Measurements from ENCODE around the gene MAPK4.

DNA sequence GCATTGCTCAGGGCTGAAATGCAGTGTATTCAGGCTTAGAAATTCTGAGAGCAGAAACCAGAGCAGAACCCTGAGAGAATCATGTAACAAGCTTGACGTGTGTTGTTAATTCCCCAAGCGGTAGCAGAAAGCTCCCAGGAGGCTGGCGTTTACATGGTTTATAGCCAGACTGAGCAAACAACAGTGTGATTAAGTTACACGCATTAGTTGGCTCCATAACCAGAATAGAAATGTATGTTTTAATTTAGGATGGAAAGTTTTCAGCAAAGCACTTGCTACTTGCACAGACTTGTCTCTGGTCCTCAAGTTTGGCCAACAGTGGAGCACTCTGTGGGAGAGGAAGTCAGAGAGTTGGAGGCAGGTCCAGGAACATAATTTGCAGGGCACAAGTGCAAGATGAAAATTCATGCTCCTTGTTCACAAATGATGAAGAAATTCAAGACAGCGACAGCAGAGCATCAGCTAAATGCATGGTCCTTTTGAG lies 69.3 kb downstream of the MAPK4 start:
- TF ChIP-seq, protein P1, sequence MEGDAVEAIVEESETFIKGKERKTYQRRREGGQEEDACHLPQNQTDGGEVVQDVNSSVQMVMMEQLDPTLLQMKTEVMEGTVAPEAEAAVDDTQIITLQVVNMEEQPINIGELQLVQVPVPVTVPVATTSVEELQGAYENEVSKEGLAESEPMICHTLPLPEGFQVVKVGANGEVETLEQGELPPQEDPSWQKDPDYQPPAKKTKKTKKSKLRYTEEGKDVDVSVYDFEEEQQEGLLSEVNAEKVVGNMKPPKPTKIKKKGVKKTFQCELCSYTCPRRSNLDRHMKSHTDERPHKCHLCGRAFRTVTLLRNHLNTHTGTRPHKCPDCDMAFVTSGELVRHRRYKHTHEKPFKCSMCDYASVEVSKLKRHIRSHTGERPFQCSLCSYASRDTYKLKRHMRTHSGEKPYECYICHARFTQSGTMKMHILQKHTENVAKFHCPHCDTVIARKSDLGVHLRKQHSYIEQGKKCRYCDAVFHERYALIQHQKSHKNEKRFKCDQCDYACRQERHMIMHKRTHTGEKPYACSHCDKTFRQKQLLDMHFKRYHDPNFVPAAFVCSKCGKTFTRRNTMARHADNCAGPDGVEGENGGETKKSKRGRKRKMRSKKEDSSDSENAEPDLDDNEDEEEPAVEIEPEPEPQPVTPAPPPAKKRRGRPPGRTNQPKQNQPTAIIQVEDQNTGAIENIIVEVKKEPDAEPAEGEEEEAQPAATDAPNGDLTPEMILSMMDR (conservative IDR thresholded peaks at IDR 0.05; ENCODE audit: low read length): no peak
- TF ChIP-seq EZH2phosphoT487 (IDR thresholded peaks at IDR 0.05; ENCODE audit: borderline replicate concordance): no peak
